Measurements from ENCODE around the gene HSPA12B.

Gene HSPA12B

GRCh38 chr20:3800256-3800877, 67.9 kb downstream of the HSPA12B start:
- FAIRE-seq, result no peak
- DNase-seq (ENCODE audit: extremely low spot score, insufficient read length, low read depth), result no peak

GRCh38 chr20:3800878-3801260, 68.4 kb downstream of the HSPA12B start:
- FAIRE-seq (no peak), DNase-seq (ENCODE audit: extremely low spot score, insufficient read length, low read depth) (no peak)

- FAIRE-seq (no peak), DNase-seq (ENCODE audit: extremely low spot score, insufficient read length, low read depth) (no peak)
Observed at GRCh38 chr20:3801299-3801698, 68.8 kb downstream of the HSPA12B start.

GRCh38 chr20:3801846-3802245, 69.4 kb downstream of the HSPA12B start:
- FAIRE-seq (no peak), DNase-seq (ENCODE audit: extremely low spot score, insufficient read length, low read depth) (no peak)
